Left lung (tissue), 10 donors: Measurements from ENCODE around the gene HIVEP2. TPM values are rescaled to one million over a fixed set of nuclear protein-coding genes. Genes with fewer than 3 reads are reported as not detected.

Experiments used
- ATAC-seq: fragments of 200-7000 bp; cut with Tn5 transposase; one replicate; pipeline ENCODE4 v1.9.1; 2020; ENCODE audit warnings: moderate library complexity
- DNase-seq, 4 donors: peaks; one replicate each; pipeline ENCODE4 v3.0.0-alpha.2; 2013 to 2020
- H3K27ac ChIP-seq, 2 donors: fragments of 200-600 bp; sonication (generic) in 1 of 2; one replicate each; pipeline versions ENCODE4 v1.5.0 to v1.8.0; 2020 to 2021
- H3K27me3 ChIP-seq, 2 donors: fragments of 200-600 bp; sonication (generic) in 1 of 2; one replicate each; pipeline versions ENCODE4 v1.5.0 to v1.8.0; 2020 to 2021
- H3K36me3 ChIP-seq, 2 donors: fragments of 200-600 bp; sonication (generic) in 1 of 2; one replicate each; pipeline versions ENCODE4 v1.5.0 to v1.8.0; 2020 to 2021
- H3K4me1 ChIP-seq, 2 donors: fragments of 200-600 bp; one replicate each; pipeline ENCODE4 v1.8.0; 2021
- H3K4me3 ChIP-seq, 2 donors: fragments of 200-600 bp; sonication (generic) in 1 of 2; one replicate each; pipeline versions ENCODE4 v1.5.0 to v1.8.0; 2020 to 2021; ENCODE audit warnings: mild to moderate bottlenecking in 1 of 2
- H3K9me3 ChIP-seq, 2 donors: fragments of 200-600 bp; sonication (generic) in 1 of 2; one replicate each; pipeline versions ENCODE4 v1.5.0 to v1.8.0; 2020 to 2021
- CTCF ChIP-seq, 2 donors: fragments of 200-600 bp; sonication (generic) in 1 of 2; IDR thresholded peaks; one replicate each; pipeline versions ENCODE4 v1.5.0 to v1.8.0; 2021; ENCODE audit warnings: antibody characterized with exemption in 2 of 2
- intact Hi-C, 2 donors: fragments of 100-400 bp; cut with DNase I; formaldehyde crosslinking; loops; one replicate each; pipeline versions ENCODE4 v1.11.2 to v1.14.2; 2022
- polyA plus RNA-seq, 6 donors: library from polyadenylated mRNA; unstranded; fragments of 120-200 nt; gene quantifications; one replicate each; pipeline ENCODE4 v1.2.1, GENCODE V29; 2013; ENCODE audit not compliant: insufficient read length in 6 of 6
- total RNA-seq, 2 donors: library from RNA; stranded (reverse); fragmentation: NEBNext Ultra II Directional; extraction: Animal tissue kit (Norgen Biotek cat#: 25700); gene quantifications; one replicate each; pipeline ENCODE4 v1.2.1, GENCODE V29; 2021
- donor health status: DM: no; HTN: yes; CAD: no.
- donor health status: DM: no; HTN: no; CAD: no.

The HIVEP2 gene
- total and polyA plus RNA-seq, 8 donors: 11.5 to 16.6 (median 13.1) TPM

DNA sequence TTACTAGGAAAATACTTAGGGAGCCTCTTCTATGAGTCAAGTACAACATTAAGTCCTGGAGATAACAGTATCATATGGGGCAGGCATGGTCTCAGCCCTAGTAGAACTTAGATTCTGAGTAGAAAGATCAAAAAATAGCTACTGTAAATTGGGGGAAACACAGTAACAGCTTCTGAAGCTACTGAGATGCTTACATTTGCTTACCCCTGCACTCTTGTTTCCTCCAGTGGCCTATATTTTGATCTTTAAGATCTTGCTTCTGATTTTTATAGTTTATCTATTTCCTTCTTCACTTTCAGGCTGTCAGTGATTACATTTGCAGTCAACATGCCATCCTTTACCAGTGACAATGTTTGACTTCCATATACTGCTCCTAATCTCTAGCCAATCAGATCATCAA is 35.3 kb downstream of the HIVEP2 start:
- ATAC-seq (no peak), DNase-seq (no peak)
- Histone ChIP-seq H3K27me3 (no peaks in the 10 kb centered on the region), H3K4me3 (no peak overlapping the region), H3K36me3 (no peaks in the 10 kb centered on the region), H3K4me1 (peaks cover 0 to 10% of the 10 kb centered on the region in 2 donors), H3K9me3 (no peaks in the 10 kb centered on the region), H3K27ac (no peak overlapping the region)
- intact Hi-C loops: no loop called here
- TF ChIP-seq CTCF (IDR thresholded peaks at IDR 0.05): no peak

GRCh38 chr6:142908235-142908634 is 36.7 kb downstream of the HIVEP2 start:
- Histone ChIP-seq H3K27ac (no peak overlapping the region), H3K4me3 (no peak overlapping the region), H3K4me1 (peaks cover 0 to 13% of the 10 kb centered on the region in 2 donors), H3K9me3 (no peaks in the 10 kb centered on the region), H3K36me3 (no peaks in the 10 kb centered on the region), H3K27me3 (no peaks in the 10 kb centered on the region)
- ATAC-seq: no peak
- TF ChIP-seq CTCF (IDR thresholded peaks at IDR 0.05): no peak
- no peak for DNase-seq
- intact Hi-C loops: no loop called here

GRCh38 chr6:142907544-142907943 is 37.4 kb downstream of the HIVEP2 start:
- no peaks in the 10 kb centered on the region for H3K27me3 ChIP-seq
- no peak overlapping the region for H3K4me3 ChIP-seq
- no peaks in the 10 kb centered on the region for H3K36me3 ChIP-seq
- ATAC-seq: no peak
- intact Hi-C loops: no loop called here
- TF ChIP-seq CTCF (IDR thresholded peaks at IDR 0.05): no peak
- no peaks in the 10 kb centered on the region for H3K9me3 ChIP-seq
- H3K4me1 ChIP-seq: peaks cover under 1 to 20% of the 10 kb centered on the region in 2 donors
- H3K27ac ChIP-seq: no peak overlapping the region
- DNase-seq: no peak

DNA sequence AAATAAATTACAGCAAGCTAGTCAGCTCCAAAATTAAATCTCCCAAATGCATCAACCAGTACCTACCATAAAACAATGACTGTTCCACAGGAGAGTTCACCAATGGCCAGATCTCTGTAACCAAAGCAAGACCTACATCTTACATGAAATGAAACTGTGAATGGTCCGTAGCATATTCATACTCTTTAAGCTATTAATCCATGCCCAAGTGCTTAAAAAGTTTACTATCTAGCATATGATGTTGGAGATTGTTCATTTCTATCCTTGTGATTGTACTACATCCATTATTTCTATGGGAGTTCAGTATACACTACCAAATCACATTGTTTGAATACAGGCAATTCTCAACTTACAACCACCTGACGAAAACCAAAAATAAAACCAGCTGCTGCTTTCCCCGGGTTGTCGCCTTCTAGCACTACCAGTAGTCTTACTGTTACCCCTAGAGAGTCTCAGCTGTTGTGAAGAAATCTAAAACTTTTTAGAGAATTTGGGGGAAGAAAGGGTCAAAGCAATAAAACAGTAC is 38.0 kb downstream of the HIVEP2 start:
- Histone ChIP-seq H3K4me3 (no peak overlapping the region), H3K27ac (no peak overlapping the region), H3K4me1 (peaks cover 3 to 26% of the 10 kb centered on the region in 2 donors), H3K36me3 (no peaks in the 10 kb centered on the region), H3K9me3 (no peaks in the 10 kb centered on the region), H3K27me3 (no peaks in the 10 kb centered on the region)
- intact Hi-C loops: no loop called here
- TF ChIP-seq CTCF (IDR thresholded peaks at IDR 0.05): no peak
- DNase-seq (no peak), ATAC-seq (no peak)

DNA sequence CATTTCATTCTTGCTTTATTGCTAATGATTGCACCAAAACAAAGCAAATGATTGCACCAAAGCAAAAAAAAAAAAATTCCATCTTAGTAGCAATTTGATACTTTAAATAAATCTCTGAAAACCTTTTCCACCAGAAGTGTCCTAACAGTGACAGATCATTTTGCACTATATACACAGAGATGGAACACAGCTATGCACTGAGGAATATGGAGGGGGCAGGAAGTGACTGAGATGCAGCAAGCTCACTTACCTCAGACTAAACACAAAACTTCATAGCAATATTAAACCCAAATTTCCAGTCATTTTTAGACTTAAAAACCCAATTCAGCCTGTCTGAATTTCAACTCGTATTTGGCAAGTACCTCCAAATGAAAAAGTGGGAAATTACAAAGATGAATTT is 41.2 kb downstream of the HIVEP2 start:
- DNase-seq: no peak
- no peak for ATAC-seq
- no peak for TF ChIP-seq CTCF (IDR thresholded peaks at IDR 0.05)
- no peaks in the 10 kb centered on the region for H3K27me3 ChIP-seq
- H3K9me3 ChIP-seq: no peaks in the 10 kb centered on the region
- peaks cover 3 to 30% of the 10 kb centered on the region in 2 donors for H3K4me1 ChIP-seq
- no peak overlapping the region for H3K4me3 ChIP-seq
- intact Hi-C loops: no loop called here
- no peak overlapping the region for H3K27ac ChIP-seq
- H3K36me3 ChIP-seq: no peaks in the 10 kb centered on the region
